Peyer's patch (tissue), 4 donors: ENCODE data around the gene NPLOC4.

ENCODE experiments used
- CTCF ChIP-seq, 6 experiments: fragments of 450-650 bp in 4 of 6; fragments of 200-600 bp in 2 of 6; sonication (generic) in 1 of 6; IDR thresholded peaks; one replicate each; pipeline ENCODE4 v1.5.1; 2017 to 2019; ENCODE audit warnings: antibody characterized with exemption in 6 of 6, mild to moderate bottlenecking in 3 of 6, moderate library complexity in 1 of 6
- POLR2A ChIP-seq, 2 donors: fragments of 450-650 bp; IDR thresholded peaks; one replicate each; pipeline ENCODE4 v1.5.1; 2017; ENCODE audit warnings: antibody characterized with exemption in 2 of 2, mild to moderate bottlenecking in 2 of 2, moderate library complexity in 2 of 2

GRCh38 chr17:81580481-81580880 lies 56.4 kb downstream of the NPLOC4 start:
- TF ChIP-seq POLR2A (IDR thresholded peaks at IDR 0.05) (no peak), CTCF (IDR thresholded peaks at IDR 0.05) (no peak)
